SJSA1 (cell line): ENCODE data around the gene BUD23. TPM values are rescaled to one million over a fixed set of nuclear protein-coding genes. Genes with fewer than 3 reads are reported as not detected.

Source experiments
- DNase-seq, 2 experiments: peaks; one replicate each; pipeline ENCODE4 v3.0.0-alpha.2; 2015 to 2020; ENCODE audit warnings: low spot score in 2 of 2, low read depth in 1 of 2
- H3K27ac ChIP-seq: fragments of 250-450 bp; sonication (Bioruptor Pico); 2 replicates; pipeline ENCODE4 v1.5.1; 2020; ENCODE audit warnings: mild to moderate bottlenecking, moderate library complexity
- H3K27me3 ChIP-seq: fragments of 250-450 bp; sonication (Bioruptor Pico); replicated peaks from 2 replicates; pipeline ENCODE4 v1.5.1; 2020; ENCODE audit warnings: mild to moderate bottlenecking, moderate library complexity
- H3K36me3 ChIP-seq: fragments of 250-450 bp; sonication (Bioruptor Pico); 2 replicates; pipeline ENCODE4 v1.5.1; 2020; ENCODE audit warnings: mild to moderate bottlenecking
- H3K4me1 ChIP-seq: fragments of 250-450 bp; sonication (Bioruptor Pico); replicated peaks from 2 replicates; pipeline ENCODE4 v1.6.1; 2021; ENCODE audit warnings: mild to moderate bottlenecking
- H3K4me3 ChIP-seq: fragments of 250-450 bp; sonication (Bioruptor Pico); 2 replicates; pipeline ENCODE4 v1.5.1; 2020; ENCODE audit warnings: mild to moderate bottlenecking
- H3K9me3 ChIP-seq: fragments of 250-450 bp; sonication (Bioruptor Pico); replicated peaks from 2 replicates; pipeline ENCODE4 v1.5.1; 2020; ENCODE audit warnings: mild to moderate bottlenecking
- total RNA-seq: library from RNA; depleted of rRNA; stranded (reverse); fragments of >200 nt; shearing (Covaris generic); gene quantifications from 2 replicates; pipeline ENCODE4 v1.2.3, GENCODE V29; 2014; rRNA removed

BUD23 gene, protein sequence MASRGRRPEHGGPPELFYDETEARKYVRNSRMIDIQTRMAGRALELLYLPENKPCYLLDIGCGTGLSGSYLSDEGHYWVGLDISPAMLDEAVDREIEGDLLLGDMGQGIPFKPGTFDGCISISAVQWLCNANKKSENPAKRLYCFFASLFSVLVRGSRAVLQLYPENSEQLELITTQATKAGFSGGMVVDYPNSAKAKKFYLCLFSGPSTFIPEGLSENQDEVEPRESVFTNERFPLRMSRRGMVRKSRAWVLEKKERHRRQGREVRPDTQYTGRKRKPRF
- 42.2 and 45.5 TPM in 2 replicates for total RNA-seq

DNA sequence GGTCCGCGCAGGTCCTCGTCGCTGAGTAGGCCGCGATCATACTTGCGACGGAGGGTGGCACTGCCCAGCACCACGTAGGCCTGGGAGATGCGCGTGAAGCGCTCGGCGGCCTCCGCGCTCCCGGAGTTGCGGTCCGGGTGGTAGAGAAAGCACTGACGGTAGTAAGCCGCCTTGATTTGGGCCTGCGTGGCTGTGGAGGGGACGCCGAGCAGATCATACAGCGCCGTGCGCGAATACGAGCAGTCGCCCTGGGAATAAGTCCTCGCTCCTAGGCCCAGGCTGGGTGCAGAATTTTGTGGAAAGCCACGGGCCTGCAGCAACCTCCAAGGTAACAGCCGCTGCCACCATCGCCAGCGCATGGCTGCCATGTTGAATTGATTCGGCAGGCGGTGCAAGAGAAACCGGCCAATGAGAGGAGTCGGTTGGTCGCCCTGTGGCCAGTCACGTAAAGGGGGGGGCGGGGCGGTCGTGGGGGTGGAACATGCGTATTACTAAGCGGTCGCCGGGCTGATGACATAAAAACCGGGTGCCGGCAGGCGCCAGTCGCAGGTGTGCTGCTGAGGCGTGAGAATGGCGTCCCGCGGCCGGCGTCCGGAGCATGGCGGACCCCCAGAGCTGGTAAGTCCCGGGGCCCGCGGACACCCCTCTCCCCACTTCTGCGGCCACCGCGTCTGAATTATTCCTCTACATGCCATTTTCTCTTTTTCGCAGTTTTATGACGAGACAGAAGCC, at the start of gene BUD23, which contains the start of gene DNAJC30:
BUD23 (plus strand) TSS at position 542 of the 732 bp plus-strand sequence; CDS start at position 571, 29 bp downstream.
DNAJC30 (minus strand) TSS at position 398 of the 732 bp plus-strand sequence; CDS start at position 368, 30 bp downstream.
- Histone ChIP-seq H3K27me3 (no peaks in the 10 kb centered on the region), H3K4me1 (peaks cover 17% of the 10 kb centered on the region), H3K27ac (peak within 1 kb of the TSS; percentile 49), H3K4me3 (peak within 1 kb of the TSS; percentile 88), H3K9me3 (no peaks in the 10 kb centered on the region), H3K36me3 (peaks cover 43% of the 10 kb centered on the region)
- peak; percentile 84 to 97 for DNase-seq

DNA sequence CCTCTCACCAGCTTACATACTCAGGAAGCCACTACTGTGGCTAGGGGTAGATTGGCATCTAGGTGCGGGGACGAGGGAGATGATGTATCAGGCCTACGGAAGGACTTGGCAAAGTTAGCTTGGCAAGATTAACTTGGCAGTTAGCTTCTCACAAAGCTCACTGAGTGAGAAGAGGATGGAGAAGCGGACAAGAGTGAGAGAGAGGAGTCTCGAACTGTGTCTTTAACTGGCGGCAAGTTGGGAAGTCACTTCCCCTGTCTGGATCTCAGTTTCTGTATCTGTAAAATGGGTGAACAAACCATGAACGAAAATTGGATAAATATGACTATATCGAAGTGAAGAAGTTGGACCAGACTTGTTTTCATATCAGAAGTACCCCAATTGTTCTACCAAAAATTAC, 49.6 kb upstream of the BUD23 start:
- peaks cover 13% of the 10 kb centered on the region for H3K4me1 ChIP-seq
- no peaks in the 10 kb centered on the region for H3K36me3 ChIP-seq
- H3K27ac ChIP-seq, result no peak overlapping the region
- H3K4me3 ChIP-seq, result no peak overlapping the region
- H3K9me3 ChIP-seq, result no peaks in the 10 kb centered on the region
- DNase-seq, result no peak
- 0 out of 2 replicates have a peak, but pooled peaks cover under 1% of the 10 kb centered on the region for H3K27me3 ChIP-seq

DNA sequence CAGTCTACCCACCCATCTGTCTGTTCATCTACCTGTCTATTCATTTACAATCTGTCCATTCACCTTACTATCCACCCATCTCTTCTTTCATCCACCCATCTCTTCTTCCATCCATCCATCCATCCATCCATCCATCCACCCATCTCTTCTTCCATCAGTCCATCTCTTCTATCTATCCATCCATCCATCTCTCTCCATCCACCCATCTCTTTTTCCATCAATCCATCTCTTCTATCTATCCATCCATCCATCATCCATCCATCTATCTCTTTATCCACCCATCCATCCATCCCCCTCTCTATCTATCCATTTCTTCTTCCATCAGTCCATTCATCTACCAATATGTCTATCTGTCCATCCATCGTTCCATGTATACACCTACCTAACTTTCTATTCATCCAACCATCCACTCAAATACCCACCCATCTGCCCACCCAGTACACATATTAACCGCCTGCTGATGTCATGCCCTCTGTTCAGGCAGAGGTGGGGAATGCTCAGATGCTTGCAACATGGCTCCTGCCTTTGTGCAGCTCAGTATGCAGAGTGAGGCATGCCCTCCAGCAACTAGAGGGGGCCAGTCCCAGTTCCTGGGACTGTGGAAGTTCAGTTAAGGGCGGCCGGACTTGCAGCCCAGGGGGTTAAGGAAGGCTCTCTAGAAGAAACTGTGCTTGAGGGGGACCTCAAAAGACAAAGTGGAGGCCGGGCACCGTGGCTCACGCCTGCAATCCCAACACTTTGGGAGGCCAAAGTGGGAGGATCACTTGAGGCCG, 47.8 kb upstream of the BUD23 start:
- no peaks in the 10 kb centered on the region for H3K27me3 ChIP-seq
- no peak overlapping the region for H3K4me3 ChIP-seq
- no peaks in the 10 kb centered on the region for H3K9me3 ChIP-seq
- no peak for DNase-seq
- H3K27ac ChIP-seq, result no peak overlapping the region
- peaks cover 13% of the 10 kb centered on the region for H3K4me1 ChIP-seq
- no peaks in the 10 kb centered on the region for H3K36me3 ChIP-seq

DNA sequence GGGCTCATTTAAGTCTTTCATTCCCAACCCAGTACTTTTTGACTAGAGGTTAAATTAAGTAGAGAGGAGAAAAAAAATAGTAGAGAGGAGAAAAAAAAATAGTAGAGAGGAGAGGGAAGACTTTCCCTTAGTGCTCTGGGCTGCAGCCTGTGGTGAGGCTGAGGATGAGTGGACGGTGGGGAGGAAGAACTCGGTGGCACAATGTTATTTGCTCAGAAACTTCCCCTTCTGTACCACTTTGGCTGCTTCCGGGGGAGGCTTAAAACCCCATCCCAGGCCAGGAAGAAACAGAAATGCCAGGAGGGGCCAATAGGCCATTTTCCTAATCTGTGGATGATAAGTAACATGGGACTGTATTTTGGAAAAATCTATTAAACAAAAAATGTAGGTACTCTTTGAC, 44.5 kb upstream of the BUD23 start:
- peaks cover 8% of the 10 kb centered on the region for H3K9me3 ChIP-seq
- peaks cover 13% of the 10 kb centered on the region for H3K4me1 ChIP-seq
- no peaks in the 10 kb centered on the region for H3K27me3 ChIP-seq
- H3K36me3 ChIP-seq, result no peaks in the 10 kb centered on the region
- H3K4me3 ChIP-seq, result no peak overlapping the region
- no peak for DNase-seq
- H3K27ac ChIP-seq, result no peak overlapping the region

DNA sequence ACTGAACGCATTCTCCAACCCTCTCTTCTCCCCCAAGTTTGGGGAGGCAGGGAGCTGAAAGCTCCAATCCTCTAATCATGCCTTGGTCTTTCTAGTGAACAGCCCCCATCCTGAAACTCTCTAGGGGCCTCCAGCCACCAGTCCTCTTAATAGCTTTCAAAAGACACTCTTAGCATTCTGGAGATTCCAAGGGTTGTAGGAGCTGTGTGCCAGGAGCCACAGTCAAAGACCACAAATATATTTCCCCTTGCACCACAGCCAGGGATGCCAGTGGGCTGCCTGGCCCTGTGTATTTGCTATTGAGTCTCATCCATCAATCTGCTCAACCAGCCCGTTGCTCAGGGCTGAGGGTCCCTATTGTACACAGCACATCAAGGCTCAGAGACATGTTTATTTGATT, 40.6 kb upstream of the BUD23 start:
- H3K27ac ChIP-seq, result no peak overlapping the region
- no peak for DNase-seq
- H3K4me1 ChIP-seq, result peaks cover 4% of the 10 kb centered on the region
- no peaks in the 10 kb centered on the region for H3K36me3 ChIP-seq
- H3K27me3 ChIP-seq, result peaks cover 22% of the 10 kb centered on the region
- peaks cover 8% of the 10 kb centered on the region for H3K9me3 ChIP-seq
- no peak overlapping the region for H3K4me3 ChIP-seq

DNA sequence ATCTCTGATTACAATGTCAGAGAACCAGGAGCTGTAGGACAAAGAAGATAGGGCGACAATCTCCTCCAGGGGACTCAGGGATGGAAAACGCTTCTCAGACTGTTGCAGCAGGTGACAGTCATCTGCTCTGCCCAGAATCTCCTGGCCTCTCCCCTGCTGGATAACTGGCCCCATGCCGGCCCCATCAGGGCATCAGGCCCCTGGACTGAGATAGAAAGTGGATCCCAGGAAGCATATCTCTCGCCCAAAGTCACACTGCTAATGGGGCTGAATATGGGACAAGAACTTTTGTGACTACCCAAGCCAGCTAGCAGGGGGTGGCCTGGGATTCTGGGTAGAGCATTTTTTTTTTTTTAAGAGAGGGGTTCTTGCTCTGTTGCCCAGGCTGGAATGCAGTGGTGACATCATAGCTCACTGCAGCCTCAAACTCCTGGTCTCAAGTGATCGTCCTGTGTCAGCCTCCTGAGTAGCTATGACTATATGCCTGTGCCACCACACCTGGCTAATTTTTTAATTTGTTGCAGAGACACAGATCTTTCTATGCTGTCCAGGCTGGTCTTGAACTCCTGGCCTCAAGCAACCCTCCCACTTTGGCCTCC, 38.6 kb upstream of the BUD23 start:
- Histone ChIP-seq H3K27me3 (peaks cover 31% of the 10 kb centered on the region), H3K4me3 (no peak overlapping the region), H3K9me3 (peaks cover 8% of the 10 kb centered on the region), H3K36me3 (no peaks in the 10 kb centered on the region), H3K27ac (no peak overlapping the region), H3K4me1 (peaks cover 8% of the 10 kb centered on the region)
- no peak for DNase-seq

DNA sequence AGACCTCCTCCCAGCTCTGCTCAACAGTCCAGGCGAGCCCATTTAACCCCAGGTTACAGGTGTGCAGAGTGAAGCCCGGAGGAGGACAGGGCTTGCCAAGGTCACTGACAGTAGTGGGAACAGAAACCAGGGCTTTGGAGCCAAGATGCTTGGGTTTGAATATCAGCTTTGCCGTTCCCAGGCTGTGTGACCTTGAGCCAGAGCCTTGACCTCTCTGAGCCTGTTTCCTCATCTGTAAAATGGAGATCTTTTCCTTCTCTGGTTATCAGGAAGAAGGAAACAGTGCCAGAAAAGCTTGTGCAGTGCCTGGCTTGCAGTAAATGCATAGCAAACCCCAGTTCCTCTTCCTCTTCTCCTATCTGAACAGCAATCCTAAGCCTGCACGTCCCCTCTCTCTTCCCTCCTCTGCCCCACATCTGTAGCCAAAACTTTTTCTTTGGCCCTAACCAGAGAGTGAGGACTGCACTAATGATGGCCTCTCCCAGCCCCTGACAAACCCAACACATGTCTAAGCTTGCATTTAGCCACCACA, 37.7 kb upstream of the BUD23 start:
- Histone ChIP-seq H3K9me3 (peaks cover 8% of the 10 kb centered on the region), H3K27me3 (peaks cover 40% of the 10 kb centered on the region), H3K4me3 (no peak overlapping the region), H3K27ac (no peak overlapping the region), H3K36me3 (no peaks in the 10 kb centered on the region), H3K4me1 (peaks cover 8% of the 10 kb centered on the region)
- DNase-seq, result no peak

DNA sequence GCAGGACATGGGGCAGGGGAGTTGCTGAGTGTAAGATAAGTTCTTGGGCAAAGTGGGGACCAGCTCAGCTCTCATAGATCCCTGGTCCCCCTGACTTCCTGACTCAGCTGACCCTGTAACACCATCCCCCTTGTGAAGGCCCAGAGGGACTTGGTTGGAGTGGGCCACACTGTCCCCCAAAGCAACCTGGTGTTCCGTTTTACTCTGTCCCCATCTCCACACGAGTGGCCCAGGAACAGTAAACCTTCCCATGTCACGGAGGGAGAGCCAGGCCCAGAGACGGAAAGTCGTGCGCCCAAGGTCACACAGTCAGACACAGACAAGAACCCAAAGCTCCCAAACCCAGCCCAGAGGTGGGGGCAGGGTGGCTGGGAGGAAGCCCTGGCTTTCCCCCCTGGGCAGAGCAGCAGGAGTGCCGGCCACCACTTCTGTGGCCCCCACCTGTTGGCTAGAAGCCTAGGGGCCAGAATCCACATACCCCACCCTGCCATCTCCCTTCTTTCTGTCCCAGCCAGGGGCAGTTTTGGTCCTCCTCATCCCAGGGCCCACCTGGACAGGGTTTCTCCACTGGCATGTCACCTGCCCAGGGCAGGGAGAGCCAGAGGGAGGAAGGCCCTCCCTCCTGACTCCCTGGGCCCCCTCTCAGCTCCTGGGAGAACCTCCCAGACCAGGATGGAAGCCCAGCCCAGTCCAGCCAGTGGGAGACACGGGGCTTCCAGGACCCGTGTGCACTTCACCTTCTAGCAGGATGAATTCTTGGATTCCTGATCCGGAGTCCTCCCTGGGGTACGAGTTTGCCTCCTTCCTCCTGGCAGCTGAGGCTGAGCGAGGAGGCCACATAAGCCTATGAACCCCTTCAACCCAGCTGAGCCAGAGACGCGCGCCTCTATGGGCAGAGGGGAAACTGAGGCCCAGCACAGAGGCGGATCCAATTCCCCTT, 36.3 kb upstream of the BUD23 start:
- Histone ChIP-seq H3K4me3 (no peak overlapping the region), H3K9me3 (no peaks in the 10 kb centered on the region; the same call in 1 of the 2 replicates), H3K27ac (no peak overlapping the region), H3K4me1 (peaks cover 8% of the 10 kb centered on the region), H3K36me3 (no peaks in the 10 kb centered on the region), H3K27me3 (peaks cover 40% of the 10 kb centered on the region)
- DNase-seq, result no peak

DNA sequence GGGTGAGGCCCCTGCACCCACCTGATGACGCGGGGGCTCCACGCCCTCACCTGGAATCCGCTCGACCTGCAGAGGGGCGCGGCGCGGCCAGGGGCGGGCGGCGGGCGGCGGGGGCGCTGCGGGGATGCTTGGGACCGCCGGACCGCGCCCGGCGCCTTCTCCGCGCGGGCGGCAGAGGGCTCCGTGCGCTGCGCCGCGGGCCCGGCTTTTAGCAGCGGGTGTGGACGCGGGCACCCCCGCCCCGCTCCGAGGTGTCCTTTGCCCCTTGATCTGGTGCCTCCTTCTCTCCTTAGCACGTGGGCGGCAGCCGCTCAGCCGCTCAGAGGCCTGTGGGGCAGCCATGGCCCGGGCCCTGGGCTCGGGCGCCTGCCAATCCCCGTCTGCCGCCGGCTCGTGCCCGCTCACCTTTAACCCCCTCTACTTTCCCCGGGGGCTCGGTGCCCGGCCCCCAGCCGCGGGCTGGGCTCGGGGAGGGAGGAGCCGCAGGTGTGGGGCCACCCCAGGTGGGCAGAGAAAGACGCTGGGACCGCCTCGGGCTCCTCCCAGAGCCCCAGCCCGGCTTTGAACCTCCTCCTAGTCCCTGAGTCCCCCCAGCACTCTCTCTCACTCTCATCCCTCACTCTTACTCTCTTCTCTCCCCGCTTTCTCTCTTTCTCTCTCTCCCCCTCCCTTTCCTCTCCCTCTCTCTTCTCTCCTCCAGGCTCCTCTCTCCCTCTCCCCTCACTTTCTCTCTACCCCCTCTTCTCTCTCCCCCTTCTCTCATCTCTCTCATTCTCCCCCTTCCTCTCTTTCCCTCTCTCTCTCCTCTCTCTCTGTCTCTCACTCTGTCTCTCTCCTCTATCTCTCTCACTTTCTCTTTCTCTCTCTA, 35.4 kb upstream of the BUD23 start:
- Histone ChIP-seq H3K27me3 (peaks cover 40% of the 10 kb centered on the region), H3K4me1 (peaks cover 8% of the 10 kb centered on the region), H3K36me3 (no peaks in the 10 kb centered on the region), H3K9me3 (no peaks in the 10 kb centered on the region), H3K27ac (no peak overlapping the region), H3K4me3 (peak overlapping the region; percentile 12; the same call in 1 of the 2 replicates)
- DNase-seq, result no peak

DNA sequence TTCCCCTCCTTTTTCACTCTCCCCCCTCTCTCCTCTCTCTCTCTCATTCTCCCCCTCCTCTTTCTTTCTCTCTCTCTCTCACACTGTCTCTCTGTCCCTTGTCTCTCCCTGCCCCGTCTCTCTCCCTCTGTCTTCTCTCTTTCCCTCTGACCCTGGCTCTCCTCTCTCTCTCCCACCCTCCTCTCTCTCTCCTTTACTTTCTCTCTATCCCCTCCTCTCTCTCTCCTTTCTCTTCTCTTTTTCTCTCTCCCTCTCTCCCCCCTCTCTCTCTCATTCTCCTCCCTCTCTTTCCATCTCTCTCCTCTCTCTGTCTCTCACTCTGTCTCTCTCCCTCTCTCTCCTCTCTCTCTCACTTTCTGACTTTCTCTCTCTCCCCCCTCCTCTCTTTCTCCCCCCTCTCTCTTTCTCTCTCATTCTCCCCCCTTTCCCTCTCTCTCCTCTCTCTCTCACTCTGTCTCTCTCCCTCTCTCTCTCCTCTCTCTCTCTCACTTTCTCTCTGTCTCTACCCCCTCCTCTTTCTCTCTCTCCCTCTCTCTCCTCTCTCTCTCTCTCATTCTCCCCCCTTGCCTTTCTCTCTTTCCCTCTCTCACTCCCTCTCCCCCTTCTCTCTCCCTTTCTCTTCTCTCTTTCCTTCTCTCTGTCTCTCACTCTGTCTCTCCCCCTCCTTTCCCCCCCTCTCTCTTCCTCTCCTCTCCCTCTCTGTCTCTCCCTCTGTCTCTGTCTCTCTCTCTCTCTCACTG, 34.6 kb upstream of the BUD23 start:
- Histone ChIP-seq H3K4me3 (no peak overlapping the region), H3K9me3 (no peaks in the 10 kb centered on the region), H3K27me3 (peaks cover 40% of the 10 kb centered on the region)

DNA sequence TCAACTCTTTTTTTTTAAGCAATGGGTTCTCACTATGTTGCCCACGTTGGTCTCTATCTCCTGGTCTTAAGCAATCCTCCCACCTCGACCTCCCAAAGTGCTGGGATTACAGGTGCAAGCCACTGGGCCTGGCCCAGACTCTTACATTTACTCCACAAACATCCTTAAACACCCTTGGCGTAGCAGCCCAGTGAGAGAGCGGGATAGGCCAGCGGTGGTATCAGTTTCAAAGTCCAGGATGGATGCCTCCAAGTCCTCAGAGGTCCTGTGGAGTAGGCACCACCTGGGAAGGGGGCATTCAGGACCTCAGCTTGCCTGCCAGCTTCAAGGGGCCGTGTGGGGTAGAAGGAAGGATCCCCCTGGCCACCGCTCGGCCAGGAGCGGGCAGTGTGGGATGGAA, 33.8 kb upstream of the BUD23 start:
- H3K27me3 ChIP-seq, result peaks cover 41% of the 10 kb centered on the region
- H3K4me1 ChIP-seq, result peaks cover 8% of the 10 kb centered on the region
- no peak overlapping the region for H3K4me3 ChIP-seq
- H3K9me3 ChIP-seq, result no peaks in the 10 kb centered on the region
- H3K27ac ChIP-seq, result no peak overlapping the region
- H3K36me3 ChIP-seq, result no peaks in the 10 kb centered on the region
- DNase-seq, result no peak

More for the DNA sequence above, 34.6 kb upstream of the BUD23 start:
- H3K36me3 ChIP-seq, result no peaks in the 10 kb centered on the region
- no peak for DNase-seq
- H3K27ac ChIP-seq, result no peak overlapping the region
- peaks cover 8% of the 10 kb centered on the region for H3K4me1 ChIP-seq
